PC-9 (cell line): Measurements from ENCODE around the gene CYP24A1.

Experiments used
- CTCF ChIP-seq: fragments of 200-600 bp; sonication (generic); conservative IDR thresholded peaks from 2 replicates; pipeline ENCODE4 v1.6.1; 2017; ENCODE audit warnings: mixed run types, antibody characterized with exemption, mild to moderate bottlenecking, moderate library complexity
- EZH2 ChIP-seq: fragments of 200-600 bp; sonication (generic); IDR thresholded peaks from 2 replicates; pipeline ENCODE4 v1.8.0; 2017; ENCODE audit warnings: antibody characterized with exemption, low read depth

DNA sequence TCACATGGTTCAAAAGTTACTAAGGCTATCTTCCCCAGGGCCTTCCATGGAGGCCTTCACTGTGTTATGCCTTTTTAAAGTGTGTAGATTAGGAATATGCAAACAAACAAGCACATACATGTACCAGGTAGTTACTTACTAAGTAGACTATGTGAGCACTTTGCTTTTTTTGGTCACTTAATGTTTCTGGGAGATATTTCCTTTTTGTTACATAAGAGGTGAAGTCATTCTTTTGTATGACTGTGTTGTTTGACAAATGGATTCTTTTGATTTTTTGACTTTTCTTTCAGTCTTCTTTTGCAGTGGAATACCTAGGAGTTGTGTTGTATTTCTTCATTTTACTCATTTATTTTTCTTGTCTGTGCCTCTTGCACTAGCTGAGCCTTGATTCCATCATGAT is 63.7 kb downstream of the CYP24A1 start:
- no peak for TF ChIP-seq CTCF
- no peak for TF ChIP-seq EZH2
